Neural progenitor cell (in vitro differentiated cells): Measurements from ENCODE around the gene LGR6.

ENCODE experiments used
- EZH2 ChIP-seq: fragments of 200-600 bp; sonication (generic); IDR thresholded peaks from 2 replicates; pipeline ENCODE4 v1.6.1; 2017; ENCODE audit warnings: antibody characterized with exemption, mild to moderate bottlenecking, moderate library complexity
- TF ChIP-seq, protein P1 (sequence below): fragments of 200-600 bp; sonication (generic); IDR thresholded peaks from 2 replicates; pipeline ENCODE4 v1.5.1; 2017; ENCODE audit warnings: antibody characterized with exemption, mild to moderate bottlenecking

DNA sequence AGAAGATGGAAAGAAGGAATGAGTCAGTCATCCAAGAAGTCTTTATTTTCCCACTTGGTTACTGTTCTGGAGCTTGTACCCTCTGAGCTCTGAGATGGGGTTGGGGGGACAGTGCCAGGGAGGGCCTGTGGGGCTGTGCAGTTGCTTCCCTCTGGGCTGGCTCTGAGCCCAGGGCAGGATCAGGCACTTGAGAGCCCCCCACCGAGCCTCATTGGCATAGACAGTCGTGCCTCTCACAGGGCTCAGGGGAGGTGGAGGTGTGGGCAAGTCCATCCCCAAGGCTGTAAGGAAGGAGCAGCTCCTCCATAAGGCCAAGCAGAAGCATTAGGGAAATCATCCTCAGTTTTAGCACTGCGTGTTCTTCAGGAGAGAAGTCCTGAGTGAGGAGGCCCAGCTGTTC, 46.6 kb upstream of the LGR6 start:
- TF ChIP-seq, protein P1, sequence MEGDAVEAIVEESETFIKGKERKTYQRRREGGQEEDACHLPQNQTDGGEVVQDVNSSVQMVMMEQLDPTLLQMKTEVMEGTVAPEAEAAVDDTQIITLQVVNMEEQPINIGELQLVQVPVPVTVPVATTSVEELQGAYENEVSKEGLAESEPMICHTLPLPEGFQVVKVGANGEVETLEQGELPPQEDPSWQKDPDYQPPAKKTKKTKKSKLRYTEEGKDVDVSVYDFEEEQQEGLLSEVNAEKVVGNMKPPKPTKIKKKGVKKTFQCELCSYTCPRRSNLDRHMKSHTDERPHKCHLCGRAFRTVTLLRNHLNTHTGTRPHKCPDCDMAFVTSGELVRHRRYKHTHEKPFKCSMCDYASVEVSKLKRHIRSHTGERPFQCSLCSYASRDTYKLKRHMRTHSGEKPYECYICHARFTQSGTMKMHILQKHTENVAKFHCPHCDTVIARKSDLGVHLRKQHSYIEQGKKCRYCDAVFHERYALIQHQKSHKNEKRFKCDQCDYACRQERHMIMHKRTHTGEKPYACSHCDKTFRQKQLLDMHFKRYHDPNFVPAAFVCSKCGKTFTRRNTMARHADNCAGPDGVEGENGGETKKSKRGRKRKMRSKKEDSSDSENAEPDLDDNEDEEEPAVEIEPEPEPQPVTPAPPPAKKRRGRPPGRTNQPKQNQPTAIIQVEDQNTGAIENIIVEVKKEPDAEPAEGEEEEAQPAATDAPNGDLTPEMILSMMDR = no peak
- TF ChIP-seq EZH2 = no peak
